HepG2 (cell line): Measurements from ENCODE around the gene FAM111A.

Experiments
- ADNP ChIP-seq: sonication (generic); formaldehyde crosslinking; IDR thresholded peaks from 2 replicates; pipeline ENCODE4 v1.4.0; 2020; ENCODE audit warnings: missing genetic modification reagents
- JUN ChIP-seq: sonication (generic); formaldehyde crosslinking; IDR thresholded peaks from 2 replicates; pipeline ENCODE4 v1.4.0; 2020; ENCODE audit warnings: mild to moderate bottlenecking, missing genetic modification reagents
- ZNF629 ChIP-seq: sonication (generic); formaldehyde crosslinking; conservative IDR thresholded peaks from 2 replicates; pipeline ENCODE4 v1.5.0; 2020; ENCODE audit warnings: missing genetic modification reagents
- TF ChIP-seq, protein P1 (sequence below): sonication (generic); formaldehyde crosslinking; IDR thresholded peaks from 2 replicates; pipeline ENCODE4 v1.5.0; 2020; ENCODE audit warnings: mild to moderate bottlenecking, missing genetic modification reagents, moderate library complexity

GRCh38 chr11:59154610-59155009 lies 12.0 kb downstream of the FAM111A start:
- TF ChIP-seq ADNP (CRISPR knock-in tag) (no peak), JUN (CRISPR knock-in tag) (no peak), ZNF629 (no peak)
- TF ChIP-seq, protein P1, sequence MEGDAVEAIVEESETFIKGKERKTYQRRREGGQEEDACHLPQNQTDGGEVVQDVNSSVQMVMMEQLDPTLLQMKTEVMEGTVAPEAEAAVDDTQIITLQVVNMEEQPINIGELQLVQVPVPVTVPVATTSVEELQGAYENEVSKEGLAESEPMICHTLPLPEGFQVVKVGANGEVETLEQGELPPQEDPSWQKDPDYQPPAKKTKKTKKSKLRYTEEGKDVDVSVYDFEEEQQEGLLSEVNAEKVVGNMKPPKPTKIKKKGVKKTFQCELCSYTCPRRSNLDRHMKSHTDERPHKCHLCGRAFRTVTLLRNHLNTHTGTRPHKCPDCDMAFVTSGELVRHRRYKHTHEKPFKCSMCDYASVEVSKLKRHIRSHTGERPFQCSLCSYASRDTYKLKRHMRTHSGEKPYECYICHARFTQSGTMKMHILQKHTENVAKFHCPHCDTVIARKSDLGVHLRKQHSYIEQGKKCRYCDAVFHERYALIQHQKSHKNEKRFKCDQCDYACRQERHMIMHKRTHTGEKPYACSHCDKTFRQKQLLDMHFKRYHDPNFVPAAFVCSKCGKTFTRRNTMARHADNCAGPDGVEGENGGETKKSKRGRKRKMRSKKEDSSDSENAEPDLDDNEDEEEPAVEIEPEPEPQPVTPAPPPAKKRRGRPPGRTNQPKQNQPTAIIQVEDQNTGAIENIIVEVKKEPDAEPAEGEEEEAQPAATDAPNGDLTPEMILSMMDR: no peak
